ENCODE results near the gene SEC11A. TPM values are rescaled to one million over a fixed set of nuclear protein-coding genes. Genes with fewer than 3 reads are reported as not detected.

The SEC11A gene
- total RNA-seq, 1 donor from 2014 or later: 185 TPM

- no peak for TF ChIP-seq CTCF (conservative IDR thresholded peaks at IDR 0.05)
- Mint-ChIP-seq H3K4me3 (no peak overlapping the region), H3K4me1 (ENCODE audit: unreplicated experiment) (no peaks in the 10 kb centered on the region), H3K9me3 (no peaks in the 10 kb centered on the region), H3K27ac (no peak overlapping the region), H3K36me3 (peaks cover 31% of the 10 kb centered on the region), H3K27me3 (no peaks in the 10 kb centered on the region)
- DNase-seq (ENCODE audit: extremely low spot score, unreplicated experiment): no peak
Observed at GRCh38 chr15:84669726-84670125, 46.2 kb downstream of the SEC11A start.

GRCh38 chr15:84668221-84668982 is 47.5 kb downstream of the SEC11A start:
- Mint-ChIP-seq H3K4me1 (ENCODE audit: unreplicated experiment) (no peaks in the 10 kb centered on the region), H3K9me3 (no peaks in the 10 kb centered on the region), H3K36me3 (peaks cover 29% of the 10 kb centered on the region), H3K27me3 (no peaks in the 10 kb centered on the region), H3K27ac (no peak overlapping the region), H3K4me3 (no peak overlapping the region)
- no peak for DNase-seq (ENCODE audit: extremely low spot score, unreplicated experiment)
- TF ChIP-seq CTCF (conservative IDR thresholded peaks at IDR 0.05): no peak

GRCh38 chr15:84666373-84666772 is 49.6 kb downstream of the SEC11A start:
- TF ChIP-seq CTCF (conservative IDR thresholded peaks at IDR 0.05): no peak
- Mint-ChIP-seq H3K36me3 (peaks cover 23% of the 10 kb centered on the region), H3K27me3 (no peaks in the 10 kb centered on the region), H3K4me3 (no peak overlapping the region), H3K27ac (no peak overlapping the region), H3K9me3 (no peaks in the 10 kb centered on the region), H3K4me1 (ENCODE audit: unreplicated experiment) (no peaks in the 10 kb centered on the region)
- no peak for DNase-seq (ENCODE audit: extremely low spot score, unreplicated experiment)

GRCh38 chr15:84661001-84661400 is 54.9 kb downstream of the SEC11A start:
- no peaks in the 10 kb centered on the region for H3K9me3 Mint-ChIP-seq
- H3K27me3 Mint-ChIP-seq: peaks cover 5% of the 10 kb centered on the region
- DNase-seq (ENCODE audit: extremely low spot score, unreplicated experiment): no peak
- H3K36me3 Mint-ChIP-seq: peaks cover 7% of the 10 kb centered on the region
- H3K27ac Mint-ChIP-seq: no peak overlapping the region
- peaks cover 12% of the 10 kb centered on the region for H3K4me1 Mint-ChIP-seq (ENCODE audit: unreplicated experiment)
- no peak for TF ChIP-seq CTCF (conservative IDR thresholded peaks at IDR 0.05)
- no peak overlapping the region for H3K4me3 Mint-ChIP-seq

- H3K27ac Mint-ChIP-seq: no peak overlapping the region
- H3K4me1 Mint-ChIP-seq (ENCODE audit: unreplicated experiment): peaks cover 12% of the 10 kb centered on the region
- H3K27me3 Mint-ChIP-seq: peaks cover 5% of the 10 kb centered on the region
- no peak for DNase-seq (ENCODE audit: extremely low spot score, unreplicated experiment)
- H3K36me3 Mint-ChIP-seq: peaks cover 3% of the 10 kb centered on the region
- no peak for TF ChIP-seq CTCF (conservative IDR thresholded peaks at IDR 0.05)
- no peaks in the 10 kb centered on the region for H3K9me3 Mint-ChIP-seq
- H3K4me3 Mint-ChIP-seq: peak overlapping the region; percentile 60
Observed at GRCh38 chr15:84659904-84660781, 55.8 kb downstream of the SEC11A start.

Measured in type B pancreatic cell (in vitro differentiated cells).